ENCODE results near the gene PARD3B.

GRCh38 chr2:204900910-204901309 is 355.6 kb downstream of the PARD3B start:
- TF ChIP-seq CTCF (conservative IDR thresholded peaks at IDR 0.05; ENCODE audit: low read depth, low read length): no peak
- no peak for TF ChIP-seq EZH2 (IDR thresholded peaks at IDR 0.05; ENCODE audit: borderline replicate concordance, low read depth, low read length, poor library complexity, severe bottlenecking)

All from A673 (cell line).